Neuronal stem cell (in vitro differentiated cells): ENCODE data around the gene SLC39A6.

Source experiments
- DNase-seq: peaks from one replicate; pipeline ENCODE4 v3.0.0-alpha.2; 2013; ENCODE audit warnings: low spot score
- H2AFZ ChIP-seq: one replicate; pipeline ENCODE4 v1.6.1; 2013; ENCODE audit warnings: mild to moderate bottlenecking, low read length, inconsistent platforms
- H2AK5ac ChIP-seq: 2 replicates; pipeline ENCODE4 v1.6.1; 2013; ENCODE audit warnings: low read depth, mild to moderate bottlenecking, inconsistent platforms, low read length, moderate library complexity, mixed read lengths
- H2BK120ac ChIP-seq: 2 replicates; pipeline ENCODE4 v1.6.1; 2013; ENCODE audit warnings: low read depth, mild to moderate bottlenecking, inconsistent platforms, low read length, moderate library complexity, mixed read lengths
- H2BK12ac ChIP-seq: one replicate; pipeline ENCODE4 v1.6.1; 2013; ENCODE audit warnings: low read length, inconsistent platforms
- H2BK15ac ChIP-seq: 2 replicates; pipeline ENCODE4 v1.6.1; 2013; ENCODE audit warnings: mild to moderate bottlenecking, low read length, inconsistent platforms, mixed read lengths
- H2BK5ac ChIP-seq: one replicate; pipeline ENCODE4 v1.6.1; 2013; ENCODE audit warnings: inconsistent platforms, mild to moderate bottlenecking, low read length, moderate library complexity
- H3K14ac ChIP-seq: one replicate; pipeline ENCODE4 v1.6.1; 2013; ENCODE audit warnings: low read length, inconsistent platforms
- H3K18ac ChIP-seq: 2 replicates; pipeline ENCODE4 v1.6.1; 2013; ENCODE audit warnings: low read length, inconsistent platforms
- H3K23ac ChIP-seq: 2 replicates; pipeline ENCODE4 v1.6.1; 2013; ENCODE audit warnings: low read depth, mild to moderate bottlenecking, mixed read lengths, low read length, inconsistent platforms; ENCODE audit not compliant: poor library complexity
- H3K27ac ChIP-seq: replicated peaks from 3 replicates; pipeline ENCODE4 v1.5.1; 2013; ENCODE audit warnings: low read length, inconsistent platforms
- H3K27me3 ChIP-seq, 3 experiments: 2 replicates each; pipeline ENCODE4 v1.6.1; 2013; ENCODE audit warnings: low read length in 3 of 3, mild to moderate bottlenecking in 2 of 3, inconsistent platforms in 1 of 3, low read depth in 1 of 3, mixed read lengths in 1 of 3, moderate library complexity in 1 of 3; ENCODE audit not compliant: control insufficient read depth in 3 of 3, insufficient read depth in 3 of 3
- H3K36me3 ChIP-seq, 2 donors: replicated peaks in 1 of 2; 2 replicates each; pipeline ENCODE4 v1.6.1; 2013; ENCODE audit warnings: low read length in 2 of 2; ENCODE audit not compliant: control insufficient read depth in 2 of 2, insufficient read depth in 2 of 2
- H3K4ac ChIP-seq: 2 replicates; pipeline ENCODE4 v1.6.1; 2013; ENCODE audit warnings: inconsistent platforms, mild to moderate bottlenecking, low read length, moderate library complexity
- H3K4me1 ChIP-seq, 2 donors: 1 replicate in 1 of 2; 2 replicates in 1 of 2; pipeline ENCODE4 v1.6.1; 2013; ENCODE audit warnings: low read length in 2 of 2, low read depth in 1 of 2; ENCODE audit not compliant: control insufficient read depth in 2 of 2, insufficient read depth in 1 of 2
- H3K4me2 ChIP-seq: one replicate; pipeline ENCODE4 v1.6.1; 2013; ENCODE audit warnings: mild to moderate bottlenecking, low read length, inconsistent platforms; ENCODE audit not compliant: insufficient read depth, poor library complexity, severe bottlenecking
- H3K4me3 ChIP-seq, 2 donors: 2 replicates each; pipeline ENCODE4 v1.5.1; 2013; ENCODE audit warnings: low read length in 2 of 2, mild to moderate bottlenecking in 2 of 2, inconsistent platforms in 1 of 2, moderate library complexity in 1 of 2
- H3K79me1 ChIP-seq: one replicate; pipeline ENCODE4 v1.6.1; 2013; ENCODE audit warnings: low read depth, mild to moderate bottlenecking, inconsistent platforms, low read length, moderate library complexity
- H3K9ac ChIP-seq: one replicate; pipeline ENCODE4 v1.6.1; 2013; ENCODE audit warnings: mild to moderate bottlenecking, low read depth, low read length, inconsistent platforms; ENCODE audit not compliant: poor library complexity
- H3K9me3 ChIP-seq, 2 donors: replicated peaks in 1 of 2; 2 replicates each; pipeline versions ENCODE3 to v1.6.1; 2013; ENCODE audit warnings: low read length in 2 of 2, mild to moderate bottlenecking in 2 of 2, inconsistent platforms in 1 of 2, low read depth in 1 of 2, mixed read lengths in 1 of 2, moderate library complexity in 1 of 2; ENCODE audit not compliant: control insufficient read depth in 2 of 2, insufficient read depth in 1 of 2
- H4K8ac ChIP-seq: one replicate; pipeline ENCODE4 v1.6.1; 2013; ENCODE audit warnings: low read depth, mild to moderate bottlenecking, inconsistent platforms, low read length, moderate library complexity
- H4K91ac ChIP-seq: one replicate; pipeline ENCODE4 v1.6.1; 2013; ENCODE audit warnings: low read length, low read depth, mild to moderate bottlenecking, inconsistent platforms; ENCODE audit not compliant: poor library complexity
- WGBS, 2 donors: extraction: QIAGEN DNeasy Blood & Tissue Kit; methylation state at CpG; one replicate each; pipeline ENCODE4 v1.1.7; 2013; ENCODE audit warnings: missing lambda C conversion rate in 2 of 2, mixed read lengths in 1 of 2; ENCODE audit not compliant: insufficient read length in 2 of 2, insufficient replicate concordance in 1 of 2; ENCODE audit errors: extremely low coverage in 2 of 2; 5-methylcytosine and 5-hydroxymethylcytosine counted together

SLC39A6 gene

DNA sequence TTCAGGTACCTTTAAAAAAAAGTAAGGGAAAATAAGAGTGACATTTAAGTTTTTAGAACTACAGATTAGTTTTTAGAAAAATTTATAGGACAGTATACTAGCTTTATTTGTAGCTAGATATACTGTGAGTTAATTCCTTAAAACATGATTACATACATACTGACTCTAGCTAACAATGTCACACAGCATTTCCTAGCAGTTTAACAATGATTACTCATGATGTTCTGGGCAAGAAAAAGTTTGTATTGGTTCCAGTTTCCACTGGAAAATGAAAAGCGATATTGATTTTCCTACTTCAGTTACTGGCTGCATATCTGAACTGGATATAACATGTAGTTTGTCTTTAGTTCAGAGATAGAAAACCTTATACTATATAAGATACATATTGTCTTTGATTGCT lies 19.4 kb downstream of the SLC39A6 start:
- DNase-seq, result no peak
- Histone ChIP-seq H2BK120ac (no peak overlapping the region), H2BK15ac (no peak overlapping the region), H3K27me3 (no peaks in the 10 kb centered on the region), H3K9ac (no peak overlapping the region), H3K4me3 (no peak overlapping the region), H2AFZ (no peak overlapping the region), H3K18ac (no peak overlapping the region), H3K4me1 (no peaks in the 10 kb centered on the region), H3K27ac (no peak overlapping the region), H3K4me2 (no peak overlapping the region), H3K14ac (no peak overlapping the region), H4K91ac (no peak overlapping the region), H3K36me3 (peaks cover 20 to 75% of the 10 kb centered on the region in 2 donors), H2AK5ac (no peak overlapping the region), H3K79me1 (no peaks in the 10 kb centered on the region), H4K8ac (no peak overlapping the region), H3K4ac (no peak overlapping the region), H3K9me3 (no peaks in the 10 kb centered on the region), H2BK12ac (no peak overlapping the region), H3K23ac (no peak overlapping the region), H2BK5ac (no peak overlapping the region)
- WGBS, 2 donors, result no CpG with 5 or more reads among the region's 1 CpG

DNA sequence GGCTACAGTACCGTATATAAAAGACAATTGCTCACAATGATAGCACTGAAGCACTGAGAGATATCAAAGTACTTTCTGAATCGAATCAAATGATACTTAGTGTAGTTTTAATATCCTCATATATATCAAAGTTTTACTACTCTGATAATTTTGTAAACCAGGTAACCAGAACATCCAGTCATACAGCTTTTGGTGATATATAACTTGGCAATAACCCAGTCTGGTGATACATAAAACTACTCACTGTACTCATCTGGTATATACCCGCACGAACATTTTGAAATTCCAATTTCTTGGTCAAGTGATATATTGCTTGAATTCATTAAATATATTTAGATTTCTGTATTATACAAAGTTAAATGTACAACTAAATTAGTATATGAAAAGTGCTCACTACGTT lies 20.5 kb downstream of the SLC39A6 start:
- Histone ChIP-seq H4K8ac (no peak overlapping the region), H2AFZ (no peak overlapping the region), H2AK5ac (no peak overlapping the region), H3K14ac (no peak overlapping the region), H3K27me3 (no peaks in the 10 kb centered on the region), H3K36me3 (peaks cover 16 to 64% of the 10 kb centered on the region in 2 donors), H2BK5ac (no peak overlapping the region), H2BK120ac (no peak overlapping the region), H3K9me3 (peaks cover 0 to 1% of the 10 kb centered on the region in 2 donors), H2BK15ac (no peak overlapping the region), H3K4ac (no peak overlapping the region), H2BK12ac (no peak overlapping the region), H3K9ac (no peak overlapping the region), H4K91ac (no peak overlapping the region), H3K27ac (no peak overlapping the region), H3K23ac (no peak overlapping the region), H3K79me1 (no peaks in the 10 kb centered on the region), H3K4me1 (no peaks in the 10 kb centered on the region), H3K18ac (no peak overlapping the region), H3K4me2 (no peak overlapping the region), H3K4me3 (no peak overlapping the region)
- WGBS, 2 donors, result no CpG with 5 or more reads among the region's 5 CpGs
- no peak for DNase-seq

DNA sequence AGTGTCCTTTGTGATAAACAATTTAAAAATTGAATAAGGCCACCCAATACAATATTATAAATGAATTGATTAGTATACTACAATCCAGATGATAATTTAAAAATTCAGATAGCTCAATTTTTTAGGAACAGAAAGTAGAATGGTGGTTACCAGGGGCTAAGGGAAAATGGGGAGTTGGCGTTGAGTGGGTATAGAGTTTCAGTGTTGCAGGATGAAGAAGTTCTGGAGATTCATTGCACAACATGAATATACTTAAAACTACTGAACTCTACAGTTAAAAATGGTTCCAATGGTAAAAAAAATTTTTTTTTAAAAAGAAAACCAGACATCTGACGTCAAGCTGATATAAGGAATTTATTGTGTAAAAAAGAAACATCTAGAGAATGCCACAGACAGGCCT lies 20.9 kb downstream of the SLC39A6 start:
- Histone ChIP-seq H3K18ac (no peak overlapping the region), H4K8ac (no peak overlapping the region), H3K4me1 (no peaks in the 10 kb centered on the region), H3K4me3 (no peak overlapping the region), H3K27ac (no peak overlapping the region), H2BK15ac (no peak overlapping the region), H2AK5ac (no peak overlapping the region), H3K27me3 (no peaks in the 10 kb centered on the region), H2AFZ (no peak overlapping the region), H4K91ac (no peak overlapping the region), H3K9me3 (peaks cover 0 to 5% of the 10 kb centered on the region in 2 donors), H3K79me1 (no peaks in the 10 kb centered on the region), H3K4me2 (no peak overlapping the region), H2BK5ac (no peak overlapping the region), H3K4ac (no peak overlapping the region), H3K36me3 (peaks cover 13 to 60% of the 10 kb centered on the region in 2 donors), H2BK120ac (no peak overlapping the region), H3K23ac (no peak overlapping the region), H2BK12ac (no peak overlapping the region), H3K9ac (no peak overlapping the region), H3K14ac (no peak overlapping the region)
- WGBS, 2 donors, result no CpG with 5 or more reads among the region's 2 CpGs
- DNase-seq, result no peak

DNA sequence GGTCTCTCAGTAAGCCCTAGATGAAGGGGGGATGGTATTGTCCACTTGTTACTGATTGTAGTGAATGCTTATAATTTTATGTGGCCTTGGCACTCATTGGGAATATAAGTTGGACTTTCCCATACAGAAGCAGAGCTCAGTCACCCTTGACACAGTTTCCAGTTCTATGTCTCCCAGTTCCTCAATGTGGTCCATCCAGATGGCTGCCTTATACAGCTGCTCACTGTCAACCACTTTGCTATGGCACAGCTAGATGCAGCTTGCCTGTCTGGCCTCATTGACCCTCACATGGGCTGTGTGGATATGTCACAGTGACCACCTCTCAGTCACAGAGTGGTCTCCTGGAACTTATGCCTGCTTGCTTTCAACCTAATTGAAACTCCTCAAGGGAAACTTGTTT lies 21.7 kb downstream of the SLC39A6 start:
- H3K4me3 ChIP-seq, result peak overlapping the region in 1 of 2 donors; percentile 71
- H2BK5ac ChIP-seq, result no peak overlapping the region
- no peak overlapping the region for H3K9ac ChIP-seq
- H3K36me3 ChIP-seq, result peaks cover 11 to 53% of the 10 kb centered on the region in 2 donors
- H3K18ac ChIP-seq, result no peak overlapping the region
- DNase-seq, result no peak
- H4K91ac ChIP-seq, result no peak overlapping the region
- no peak overlapping the region for H3K27ac ChIP-seq
- H3K9me3 ChIP-seq, result peaks cover 0 to 5% of the 10 kb centered on the region in 2 donors
- H4K8ac ChIP-seq, result no peak overlapping the region
- H2AFZ ChIP-seq, result no peak overlapping the region
- H3K4me1 ChIP-seq, result no peaks in the 10 kb centered on the region
- no peak overlapping the region for H2BK120ac ChIP-seq
- no peak overlapping the region for H2BK12ac ChIP-seq
- H3K23ac ChIP-seq, result no peak overlapping the region
- no peak overlapping the region for H3K14ac ChIP-seq
- no peak overlapping the region for H3K4ac ChIP-seq
- H2BK15ac ChIP-seq, result no peak overlapping the region
- no peaks in the 10 kb centered on the region for H3K79me1 ChIP-seq
- H3K27me3 ChIP-seq, result no peaks in the 10 kb centered on the region
- H2AK5ac ChIP-seq, result no peak overlapping the region
- no peak overlapping the region for H3K4me2 ChIP-seq
